GM19395 (cell line): ENCODE measurements around the gene FNTB.

ENCODE experiments used
- ATAC-seq: cut with Tn5 transposase; IDR thresholded peaks from one replicate; pipeline ENCODE4 v1.9.1; 2021; ENCODE audit warnings: mild to moderate bottlenecking, moderate library complexity; ENCODE audit not compliant: unreplicated experiment

FNTB gene

GRCh38 chr14:64952598-64953309 is 33.9 kb upstream of the FNTB start:
- ATAC-seq, result peak; percentile 69

DNA sequence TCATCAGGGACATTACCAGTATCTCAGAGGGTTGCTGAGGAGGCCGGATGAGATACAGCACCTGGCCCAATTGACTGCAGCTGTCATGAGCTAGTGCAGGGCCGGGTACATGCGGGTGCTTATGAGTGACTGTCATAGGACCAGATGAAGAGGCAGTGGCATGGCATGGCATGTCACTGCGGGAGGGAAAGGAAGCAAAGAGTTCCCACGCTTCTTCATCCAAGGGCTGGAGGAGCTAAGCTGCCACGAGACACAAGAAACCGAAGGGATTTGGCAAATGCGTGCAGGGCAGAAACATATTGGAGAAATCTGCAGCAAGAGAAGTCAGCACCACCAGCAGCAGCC is 33.4 kb upstream of the FNTB start:
- ATAC-seq, result no peak

GRCh38 chr14:64953661-64954060 is 33.0 kb upstream of the FNTB start:
- ATAC-seq, result no peak

GRCh38 chr14:64954491-64955240 is 32.0 kb upstream of the FNTB start:
- no peak for ATAC-seq

GRCh38 chr14:64955297-64955696 is 31.4 kb upstream of the FNTB start:
- ATAC-seq, result no peak

GRCh38 chr14:64956697-64957406 is 29.8 kb upstream of the FNTB start:
- ATAC-seq, result no peak

DNA sequence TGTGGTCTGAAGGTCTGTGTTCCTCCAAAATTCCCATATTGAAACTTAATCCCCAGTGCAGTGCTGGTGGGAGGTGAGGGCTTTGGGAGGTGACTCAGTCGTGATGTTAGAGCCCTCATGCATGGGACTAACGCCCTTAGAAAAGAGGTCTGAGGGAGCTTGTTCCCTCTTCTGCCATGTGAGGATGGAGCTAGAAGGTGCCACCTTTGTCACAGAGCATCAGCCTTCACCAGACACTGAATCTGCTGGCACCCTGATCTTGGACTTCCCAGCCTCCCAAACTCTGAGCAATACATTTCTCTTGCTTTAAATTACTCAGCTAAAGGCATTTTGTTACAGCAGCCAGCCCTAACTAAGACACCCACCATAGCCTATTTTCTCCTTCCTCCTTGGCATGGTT is 28.5 kb upstream of the FNTB start:
- no peak for ATAC-seq

- no peak for ATAC-seq
Observed at GRCh38 chr14:64958743-64959142, 28.0 kb upstream of the FNTB start.

DNA sequence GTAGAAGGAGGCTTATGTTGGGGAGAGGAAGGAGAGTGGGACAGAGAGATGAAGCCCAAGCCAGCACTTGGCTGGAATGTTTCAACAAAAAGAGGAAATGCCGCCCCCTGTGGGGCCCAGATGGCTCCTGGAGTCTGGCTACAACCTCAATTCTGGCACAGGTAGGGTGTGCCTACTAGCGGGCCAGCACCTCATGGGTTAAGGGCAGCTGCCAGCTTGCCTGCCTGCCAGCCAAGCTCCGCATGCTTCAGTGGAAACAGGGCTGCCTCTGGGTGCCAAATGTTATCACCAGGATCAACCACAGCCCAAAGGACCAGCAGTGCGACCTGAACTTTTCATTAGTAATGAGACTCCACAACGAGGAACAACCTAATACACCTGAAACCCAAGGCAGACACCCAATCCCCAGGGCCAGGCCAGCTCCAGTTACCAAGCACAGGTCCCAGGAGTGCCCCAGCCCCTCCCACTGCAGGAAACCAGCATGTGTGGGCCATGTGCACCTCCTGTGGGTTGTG is 25.9 kb upstream of the FNTB start:
- ATAC-seq, result no peak

DNA sequence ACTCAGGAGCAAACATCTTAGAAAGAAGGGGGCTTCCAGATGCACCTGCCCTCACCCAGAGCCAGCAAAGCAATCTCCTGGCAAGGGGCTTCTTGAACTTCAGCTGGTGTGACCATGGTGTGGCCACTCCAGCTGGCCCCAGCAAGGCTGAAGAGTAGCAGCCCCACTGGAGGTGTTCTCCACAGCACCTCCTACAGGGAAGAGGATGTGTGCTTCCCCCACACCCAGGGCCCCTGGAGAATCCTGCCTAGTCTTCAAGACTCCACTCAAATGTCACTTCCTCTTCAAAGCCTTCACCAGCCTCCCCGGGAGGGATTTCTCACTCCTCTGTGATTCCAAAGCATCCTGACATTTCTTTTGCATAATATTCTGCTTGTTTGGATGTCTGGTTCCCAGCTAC is 23.1 kb upstream of the FNTB start:
- ATAC-seq, result no peak

- ATAC-seq, result no peak
Observed at GRCh38 chr14:64965356-64966000, 21.2 kb upstream of the FNTB start.

DNA sequence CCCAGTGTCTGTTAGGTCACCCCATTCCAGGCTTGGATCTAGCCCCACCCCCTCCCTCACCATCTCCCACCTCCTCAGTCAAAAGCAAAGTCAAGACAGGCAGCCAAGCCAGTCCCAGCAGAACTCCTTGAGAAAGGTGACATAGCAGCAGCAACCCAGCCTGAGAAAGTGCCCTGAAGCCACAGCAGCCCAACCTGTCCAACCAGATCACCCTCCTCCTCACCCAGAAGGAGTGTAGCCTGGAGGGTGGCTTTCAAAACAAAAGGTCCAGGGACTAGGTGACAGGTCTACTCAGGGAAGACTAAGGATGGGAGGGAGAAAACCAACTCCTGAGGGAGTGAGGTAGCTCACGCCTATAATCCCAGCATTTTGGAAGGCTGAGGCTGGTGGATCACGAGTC is 19.7 kb upstream of the FNTB start:
- no peak for ATAC-seq

DNA sequence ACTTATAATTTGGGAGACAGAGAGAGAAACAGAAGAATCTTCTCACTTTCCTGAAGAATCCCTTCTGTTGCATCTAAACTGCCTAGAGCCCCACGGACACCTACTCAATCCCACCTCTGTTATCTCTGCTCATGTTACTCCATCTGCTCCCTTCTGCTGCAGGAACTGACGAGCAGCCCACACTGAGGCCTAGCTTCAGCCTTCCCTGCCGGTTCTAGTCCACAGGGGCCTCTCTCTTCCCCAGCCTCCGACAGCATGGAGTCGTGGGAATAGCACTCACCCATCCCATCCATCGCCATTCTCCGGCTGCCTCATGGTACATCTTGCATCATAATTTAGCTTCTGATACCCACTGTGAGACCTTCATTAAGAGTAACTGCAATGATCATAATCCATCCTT is 18.5 kb upstream of the FNTB start:
- ATAC-seq, result no peak

GRCh38 chr14:64968651-64969050 is 18.0 kb upstream of the FNTB start:
- ATAC-seq, result no peak

GRCh38 chr14:64970041-64970440 is 16.7 kb upstream of the FNTB start:
- no peak for ATAC-seq

DNA sequence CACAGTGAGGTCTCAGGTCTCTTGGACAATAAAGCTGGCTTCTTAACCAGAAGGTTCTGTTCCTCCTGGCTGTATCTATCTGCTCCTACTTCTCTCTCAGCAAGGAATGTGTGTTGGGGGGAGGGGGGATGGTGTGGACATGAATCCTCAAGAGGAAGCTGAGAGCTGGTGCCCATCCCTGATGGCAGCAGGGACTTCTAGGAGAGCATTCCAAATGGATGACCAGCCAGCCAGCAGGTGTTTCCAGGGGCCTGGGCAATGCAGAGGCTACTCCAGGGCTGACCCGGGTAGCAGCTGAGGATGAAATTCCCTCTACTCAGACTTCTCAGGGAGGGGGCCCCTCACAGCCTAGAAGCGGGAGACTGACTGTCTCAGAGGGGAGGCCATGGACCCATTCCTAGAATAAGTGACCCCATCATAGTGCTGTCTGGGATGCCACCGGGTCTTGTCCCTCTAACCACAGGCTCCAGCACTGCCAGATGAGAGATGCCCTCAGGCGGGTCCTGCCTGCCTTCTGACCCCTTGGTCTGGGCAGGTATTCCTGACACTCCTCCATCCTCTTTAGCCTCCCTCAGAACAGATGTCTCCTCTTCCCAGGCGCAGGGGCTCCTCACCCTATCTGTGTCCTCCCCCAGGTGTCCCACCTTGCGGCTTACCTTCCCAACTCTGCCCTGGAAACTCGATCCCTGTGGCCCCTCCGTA is 15.8 kb upstream of the FNTB start:
- ATAC-seq, result no peak

DNA sequence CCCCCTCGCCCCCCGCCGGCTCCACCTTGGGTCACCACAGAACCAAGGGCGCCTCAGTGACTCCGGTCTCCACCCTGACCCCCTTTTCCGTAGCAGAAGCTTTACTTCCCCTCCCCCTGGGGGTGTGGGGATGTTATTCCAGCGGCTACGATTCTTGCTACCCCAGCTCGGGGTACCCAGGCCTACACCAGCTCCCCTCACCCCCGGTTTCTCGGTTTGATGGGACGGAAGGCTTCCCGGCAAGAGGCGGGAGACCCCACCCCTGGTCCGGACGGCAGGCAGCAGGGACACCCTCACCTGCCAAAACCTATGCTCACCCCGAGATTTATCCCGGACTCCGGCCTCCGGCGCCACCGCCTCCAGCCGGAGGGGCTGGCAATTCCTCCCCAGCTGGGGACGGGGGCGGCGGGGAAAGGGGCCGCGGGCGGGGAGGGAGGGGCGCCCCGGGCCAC is 15.2 kb upstream of the FNTB start:
- peak; percentile 8 for ATAC-seq

GRCh38 chr14:64971943-64972791 is 14.5 kb upstream of the FNTB start, which contains the start of gene RAB15:
TSS of gene RAB15 (minus strand) at chr14:64972336. CDS start at chr14:64972076, 260 bp downstream.
- ATAC-seq, result peak; percentile 58

GRCh38 chr14:64973026-64973442 is 13.7 kb upstream of the FNTB start:
- no peak for ATAC-seq

GRCh38 chr14:64973826-64974225 is 12.9 kb upstream of the FNTB start:
- no peak for ATAC-seq
